Measurements from ENCODE around the gene DKK3. TPM values are rescaled to one million over a fixed set of nuclear protein-coding genes. Genes with fewer than 3 reads are reported as not detected.
A peak's percentile ranks its signal among the peaks of the same experiment; 100 is the strongest.
"Not testable (repeated sequence)": the region's sequence is repeated elsewhere in the genome, so short reads cannot be mapped to it uniquely, and the experiment has no call there.

DKK3 gene
- total RNA-seq, 1 donor from 2014 or later: not detected

- no peak for DNase-seq (ENCODE audit: low spot score)
- Mint-ChIP-seq H3K27me3 (ENCODE audit: insufficient read depth) (peaks cover 6% of the 10 kb centered on the region), H3K9me3 (no peaks in the 10 kb centered on the region), H3K36me3 (ENCODE audit: low read depth) (no peaks in the 10 kb centered on the region), H3K4me1 (ENCODE audit: low read depth) (peaks cover 28% of the 10 kb centered on the region), H3K27ac (no peak overlapping the region), H3K4me3 (no peak overlapping the region)
- intact Hi-C loops (cut with micrococcal nuclease): loop anchor here (1.0 to 10.0 kb wide), 5 partner anchors 113 to 1020 kb away; no protein-coding TSS in a partner anchor
Observed at GRCh38 chr11:12044799-12045198, 36.4 kb upstream of the DKK3 start.

GRCh38 chr11:12043959-12044791 is 35.7 kb upstream of the DKK3 start:
- H3K27me3 Mint-ChIP-seq (ENCODE audit: insufficient read depth): peaks cover 6% of the 10 kb centered on the region
- DNase-seq (ENCODE audit: low spot score): peak; percentile 48
- no peak overlapping the region for H3K4me3 Mint-ChIP-seq
- H3K9me3 Mint-ChIP-seq: no peaks in the 10 kb centered on the region
- no peak overlapping the region for H3K27ac Mint-ChIP-seq
- H3K36me3 Mint-ChIP-seq (ENCODE audit: low read depth): no peaks in the 10 kb centered on the region
- H3K4me1 Mint-ChIP-seq (ENCODE audit: low read depth): peaks cover 23% of the 10 kb centered on the region
- intact Hi-C loops (cut with micrococcal nuclease): loop anchor here (1.0 to 10.0 kb wide), 4 partner anchors 113 to 1019 kb away; no protein-coding TSS in a partner anchor

- H3K27me3 Mint-ChIP-seq (ENCODE audit: insufficient read depth): peaks cover 8% of the 10 kb centered on the region
- no peak overlapping the region for H3K4me3 Mint-ChIP-seq
- H3K36me3 Mint-ChIP-seq (ENCODE audit: low read depth): no peaks in the 10 kb centered on the region
- intact Hi-C loops (cut with micrococcal nuclease): loop anchor here (10.0 kb wide), 1 partner anchor 1018 kb away; no protein-coding TSS in a partner anchor
- H3K4me1 Mint-ChIP-seq (ENCODE audit: low read depth): peaks cover 14% of the 10 kb centered on the region
- no peak for DNase-seq (ENCODE audit: low spot score)
- no peaks in the 10 kb centered on the region for H3K9me3 Mint-ChIP-seq
- no peak overlapping the region for H3K27ac Mint-ChIP-seq
Observed at GRCh38 chr11:12043221-12043620, 34.8 kb upstream of the DKK3 start.

- intact Hi-C loops (cut with micrococcal nuclease): loop anchor here (10.0 kb wide), 1 partner anchor 1017 kb away; no protein-coding TSS in a partner anchor
- DNase-seq (ENCODE audit: low spot score): no peak
- no peak overlapping the region for H3K27ac Mint-ChIP-seq
- H3K9me3 Mint-ChIP-seq: no peaks in the 10 kb centered on the region
- peaks cover 17% of the 10 kb centered on the region for H3K27me3 Mint-ChIP-seq (ENCODE audit: insufficient read depth)
- no peaks in the 10 kb centered on the region for H3K36me3 Mint-ChIP-seq (ENCODE audit: low read depth)
- H3K4me3 Mint-ChIP-seq: no peak overlapping the region
- peaks cover 7% of the 10 kb centered on the region for H3K4me1 Mint-ChIP-seq (ENCODE audit: low read depth)
Observed at GRCh38 chr11:12042215-12042676, 33.8 kb upstream of the DKK3 start.

GRCh38 chr11:12040719-12041118 is 32.3 kb upstream of the DKK3 start:
- H3K27me3 Mint-ChIP-seq (ENCODE audit: insufficient read depth): peaks cover 27% of the 10 kb centered on the region
- not testable (repeated sequence) for H3K27ac Mint-ChIP-seq; H3K36me3 Mint-ChIP-seq (ENCODE audit: low read depth); H3K9me3 Mint-ChIP-seq; H3K4me1 Mint-ChIP-seq (ENCODE audit: low read depth); H3K4me3 Mint-ChIP-seq; DNase-seq (ENCODE audit: low spot score)
- intact Hi-C loops (cut with micrococcal nuclease): loop anchor here (10.0 kb wide), 1 partner anchor 1016 kb away; no protein-coding TSS in a partner anchor

GRCh38 chr11:12032968-12033367 is 24.5 kb upstream of the DKK3 start:
- peaks cover 27% of the 10 kb centered on the region for H3K27me3 Mint-ChIP-seq (ENCODE audit: insufficient read depth)
- no peaks in the 10 kb centered on the region for H3K9me3 Mint-ChIP-seq
- no peaks in the 10 kb centered on the region for H3K4me1 Mint-ChIP-seq (ENCODE audit: low read depth)

GRCh38 chr11:12031856-12032544 is 23.6 kb upstream of the DKK3 start:
- intact Hi-C loops (cut with micrococcal nuclease): no loop called here
- H3K36me3 Mint-ChIP-seq (ENCODE audit: low read depth): no peaks in the 10 kb centered on the region
- H3K4me3 Mint-ChIP-seq: no peak overlapping the region
- peaks cover 18% of the 10 kb centered on the region for H3K27me3 Mint-ChIP-seq (ENCODE audit: insufficient read depth)
- no peak overlapping the region for H3K27ac Mint-ChIP-seq
- DNase-seq (ENCODE audit: low spot score): no peak
- H3K9me3 Mint-ChIP-seq: no peaks in the 10 kb centered on the region
- H3K4me1 Mint-ChIP-seq (ENCODE audit: low read depth): no peaks in the 10 kb centered on the region

More at GRCh38 chr11:12032968-12033367, 24.5 kb upstream of the DKK3 start:
- H3K27ac Mint-ChIP-seq: no peak overlapping the region
- no peaks in the 10 kb centered on the region for H3K36me3 Mint-ChIP-seq (ENCODE audit: low read depth)
- H3K4me3 Mint-ChIP-seq: no peak overlapping the region
- DNase-seq (ENCODE audit: low spot score): no peak
- intact Hi-C loops (cut with micrococcal nuclease): no loop called here

- Mint-ChIP-seq H3K4me3 (no peak overlapping the region), H3K27me3 (ENCODE audit: insufficient read depth) (peaks cover 3% of the 10 kb centered on the region), H3K27ac (no peak overlapping the region), H3K9me3 (no peaks in the 10 kb centered on the region), H3K36me3 (ENCODE audit: low read depth) (no peaks in the 10 kb centered on the region), H3K4me1 (ENCODE audit: low read depth) (no peaks in the 10 kb centered on the region)
- intact Hi-C loops (cut with micrococcal nuclease): no loop called here
- DNase-seq (ENCODE audit: low spot score): no peak
Observed at GRCh38 chr11:12029738-12030363, 21.4 kb upstream of the DKK3 start.

- intact Hi-C loops (cut with micrococcal nuclease): no loop called here
- DNase-seq (ENCODE audit: low spot score): no peak
- H3K9me3 Mint-ChIP-seq: peaks cover 4% of the 10 kb centered on the region
- no peak overlapping the region for H3K27ac Mint-ChIP-seq
- peaks cover 4% of the 10 kb centered on the region for H3K27me3 Mint-ChIP-seq (ENCODE audit: insufficient read depth)
- no peak overlapping the region for H3K4me3 Mint-ChIP-seq
- no peaks in the 10 kb centered on the region for H3K36me3 Mint-ChIP-seq (ENCODE audit: low read depth)
- H3K4me1 Mint-ChIP-seq (ENCODE audit: low read depth): no peaks in the 10 kb centered on the region
Observed at GRCh38 chr11:12029119-12029518, 20.7 kb upstream of the DKK3 start.

- Mint-ChIP-seq H3K27me3 (ENCODE audit: insufficient read depth) (peaks cover 8% of the 10 kb centered on the region), H3K27ac (no peak overlapping the region), H3K4me3 (no peak overlapping the region), H3K9me3 (peaks cover 4% of the 10 kb centered on the region), H3K36me3 (ENCODE audit: low read depth) (no peaks in the 10 kb centered on the region), H3K4me1 (ENCODE audit: low read depth) (no peaks in the 10 kb centered on the region)
- intact Hi-C loops (cut with micrococcal nuclease): no loop called here
- DNase-seq (ENCODE audit: low spot score): no peak
Observed at GRCh38 chr11:12028303-12028702, 19.9 kb upstream of the DKK3 start.

- Mint-ChIP-seq H3K9me3 (peaks cover 4% of the 10 kb centered on the region), H3K27me3 (ENCODE audit: insufficient read depth) (peaks cover 8% of the 10 kb centered on the region), H3K4me1 (ENCODE audit: low read depth) (no peaks in the 10 kb centered on the region), H3K4me3 (no peak overlapping the region), H3K36me3 (ENCODE audit: low read depth) (no peaks in the 10 kb centered on the region), H3K27ac (no peak overlapping the region)
- intact Hi-C loops (cut with micrococcal nuclease): no loop called here
- DNase-seq (ENCODE audit: low spot score): no peak
Observed at GRCh38 chr11:12026331-12027211, 18.1 kb upstream of the DKK3 start.

Measured in activated T-helper 1 cell treated with anti-CD3 and anti-CD28 coated beads, Interleukin-12 subunit alpha, Interleukin-12 subunit beta, Interleukin-2, Interleukin-4 antibody, amounts not matched to agents 30 ng/mL and 10 ng/mL and 1 ng/mL, durations not matched to agents 14 hours and 24 hours and 36 hours (primary cell).